GM12878 (cell line): ENCODE data around the gene HP1BP3. TPM values are rescaled to one million over a fixed set of nuclear protein-coding genes. Genes with fewer than 3 reads are reported as not detected.

Source experiments
- ATAC-seq: fragments of 200-7000 bp; cut with Tn5 transposase; 3 replicates; pipeline ENCODE4 v1.9.1; 2020; ENCODE audit warnings: mild to moderate bottlenecking, moderate library complexity
- BruUV-seq: library from RNA; stranded (reverse); fragments of 400-500 nt; replicated peaks from 2 replicates; lab custom pipeline; 2021; lab: Mats Ljungman, UMichigan
- CTCF ChIA-PET: fragments of 300-600 bp; sonication (Branson Sonifier 250); formaldehyde crosslinking; extraction: SDS; loops from one replicate; lab custom pipeline; 2021; ENCODE audit warnings: inconsistent platforms; lab: Yijun Ruan, JAX
- POLR2A ChIA-PET: fragments of 350-600 bp; formaldehyde crosslinking; extraction: SDS; loops from one replicate; lab custom pipeline; 2021; ENCODE audit warnings: inconsistent platforms; lab: Charles Lee
- RAD21 ChIA-PET: fragments of 300-600 bp; sonication (Branson Sonifier 250); formaldehyde crosslinking; loops from one replicate; lab custom pipeline; 2023; ENCODE audit warnings: antibody characterized with exemption; ENCODE audit not compliant: unreplicated experiment; lab: Charles Lee
- SMC1A ChIA-PET: fragments of 300-600 bp; sonication (Branson Sonifier 250); formaldehyde crosslinking; loops from one replicate; lab custom pipeline; 2023; ENCODE audit not compliant: unreplicated experiment, uncharacterized antibody; lab: Charles Lee
- DNase-seq: peaks from one replicate; pipeline ENCODE4 v3.0.0-alpha.2; 2011; ENCODE audit warnings: low read depth, low spot score
- FAIRE-seq: peaks from 3 replicates; lab custom pipeline; 2011; peaks lifted over from hg19 to GRCh38; lab: Jason Lieb, UNC
- H2AFZ ChIP-seq: 2 replicates; pipeline ENCODE4 v1.6.0; 2011; ENCODE audit warnings: low read depth, low read length, control low read depth; ENCODE audit not compliant: control insufficient read depth
- H3K27ac ChIP-seq: 2 replicates; pipeline ENCODE4 v1.5.1; 2011; ENCODE audit warnings: control low read depth; ENCODE audit not compliant: control insufficient read depth, insufficient read depth
- H3K27me3 ChIP-seq, 2 experiments: replicated peaks in 1 of 2; 2 replicates each; pipeline versions ENCODE4 v1.6.0 to v1.6.1; 2011; ENCODE audit warnings: low read length in 1 of 2; ENCODE audit not compliant: control insufficient read depth in 2 of 2, insufficient read depth in 2 of 2
- H3K36me3 ChIP-seq, 2 experiments: 2 replicates each; pipeline ENCODE4 v1.5.1; 2011; ENCODE audit warnings: low read length in 1 of 2; ENCODE audit not compliant: control insufficient read depth in 2 of 2, insufficient read depth in 2 of 2
- H3K4me1 ChIP-seq: 2 replicates; pipeline ENCODE4 v1.6.1; 2011; ENCODE audit warnings: mild to moderate bottlenecking, low read length, moderate library complexity, mixed read lengths; ENCODE audit not compliant: control insufficient read depth, insufficient read depth
- H3K4me2 ChIP-seq: 2 replicates; pipeline ENCODE4 v1.6.0; 2011; ENCODE audit warnings: control low read depth; ENCODE audit not compliant: control insufficient read depth, insufficient read depth
- H3K4me3 ChIP-seq: fragments of 200-600 bp; sonication (generic); 2 replicates; pipeline ENCODE4 v1.5.1; 2016
- H3K79me2 ChIP-seq: 2 replicates; pipeline ENCODE4 v1.6.0; 2011; ENCODE audit warnings: low read length; ENCODE audit not compliant: control insufficient read depth, insufficient read depth
- H3K9ac ChIP-seq: 2 replicates; pipeline ENCODE4 v1.8.0; 2011; ENCODE audit warnings: low read length, control low read depth, mixed read lengths; ENCODE audit not compliant: control insufficient read depth, insufficient read depth
- H3K9me3 ChIP-seq: replicated peaks from 3 replicates; pipeline ENCODE4 v1.5.1; 2011; ENCODE audit warnings: mild to moderate bottlenecking, low read length; ENCODE audit not compliant: control insufficient read depth, insufficient read depth
- H4K20me1 ChIP-seq: 2 replicates; pipeline ENCODE4 v1.6.0; 2011; ENCODE audit not compliant: control insufficient read depth, insufficient read depth
- BHLHE40 ChIP-seq, 2 experiments: fragments of 450-650 bp in 1 of 2; IDR thresholded peaks; 2 replicates each; pipeline ENCODE4 v1.6.1; 2011 to 2017; ENCODE audit warnings: low read depth in 2 of 2, borderline replicate concordance in 1 of 2, improper control_type of control experiment in 1 of 2, low read length in 1 of 2, mild to moderate bottlenecking in 1 of 2
- CHD4 ChIP-seq: fragments of 200-600 bp; sonication (generic); IDR thresholded peaks from 2 replicates; pipeline ENCODE4 v1.6.1; 2016; ENCODE audit warnings: mild to moderate bottlenecking
- GATAD2B ChIP-seq: fragments of 450-650 bp; conservative IDR thresholded peaks from 2 replicates; pipeline ENCODE4 v1.6.1; 2017; ENCODE audit warnings: low read depth, mild to moderate bottlenecking, moderate library complexity
- IKZF1 ChIP-seq: fragments of 450-650 bp; conservative IDR thresholded peaks from 2 replicates; pipeline ENCODE4 v1.6.1; 2017; ENCODE audit warnings: antibody characterized with exemption, mild to moderate bottlenecking
- KDM1A ChIP-seq: fragments of 200-600 bp; sonication (generic); IDR thresholded peaks from 2 replicates; pipeline ENCODE4 v1.6.1; 2016; ENCODE audit warnings: borderline replicate concordance
- MTA2 ChIP-seq: fragments of 450-650 bp; IDR thresholded peaks from 2 replicates; pipeline ENCODE4 v1.6.1; 2016; ENCODE audit warnings: low read depth, mild to moderate bottlenecking, moderate library complexity
- NFIC ChIP-seq: IDR thresholded peaks from 2 replicates; pipeline ENCODE4 v1.6.1; 2012; ENCODE audit warnings: low read depth, mild to moderate bottlenecking, inconsistent platforms, low read length, moderate library complexity
- NRF1 ChIP-seq: conservative IDR thresholded peaks from 2 replicates; pipeline ENCODE4 v1.6.1; 2011; ENCODE audit warnings: mild to moderate bottlenecking, low read depth, low read length, improper control_type of control experiment
- POLR2A ChIP-seq: IDR thresholded peaks from 2 replicates; pipeline ENCODE4 v1.6.1; 2011; ENCODE audit warnings: low read depth, mild to moderate bottlenecking, low read length
- RB1 ChIP-seq: fragments of 450-650 bp; formaldehyde crosslinking; IDR thresholded peaks from 2 replicates; pipeline ENCODE4 v1.6.1; 2017; ENCODE audit warnings: mild to moderate bottlenecking, borderline replicate concordance
- RELA ChIP-seq: fragments of 450-650 bp; IDR thresholded peaks from 2 replicates; pipeline ENCODE4 v1.8.0; 2014; ENCODE audit warnings: borderline replicate concordance; ENCODE audit not compliant: partially characterized antibody
- SPI1 ChIP-seq: IDR thresholded peaks from 2 replicates; pipeline ENCODE4 v1.6.1; 2011; ENCODE audit warnings: low read depth, mild to moderate bottlenecking, low read length, moderate library complexity, borderline replicate concordance; ENCODE audit not compliant: insufficient read depth
- SREBF2 ChIP-seq: IDR thresholded peaks from 2 replicates; pipeline ENCODE4 v1.6.1; 2012; ENCODE audit warnings: mild to moderate bottlenecking, low read length
- SUPT20H ChIP-seq: IDR thresholded peaks from 2 replicates; pipeline ENCODE4 v1.6.1; 2011; ENCODE audit warnings: low read depth, mild to moderate bottlenecking, low read length, moderate library complexity, borderline replicate concordance; ENCODE audit not compliant: control insufficient read depth
- ZNF274 ChIP-seq: IDR thresholded peaks from one replicate; pipeline ENCODE4 v1.8.0; 2011; ENCODE audit not compliant: insufficient read length, insufficient read depth
- WGBS: methylation state at CpG from one replicate; pipeline ENCODE4 v1.1.6; 2016; ENCODE audit warnings: low lambda C conversion rate; ENCODE audit not compliant: insufficient replicate concordance, insufficient coverage; ENCODE audit errors: missing lambda C conversion rate; 5-methylcytosine and 5-hydroxymethylcytosine counted together
- in situ Hi-C: fragments of 300-500 bp; cut with MboI; formaldehyde crosslinking; loops from 9 replicates; pipeline ENCODE4 v1.14.3; 2018; ENCODE audit warnings: mixed read lengths
- intact Hi-C: fragments of 100-400 bp; cut with micrococcal nuclease; formaldehyde crosslinking; loops from one replicate; pipeline ENCODE4 v1.14.2; 2022; ENCODE audit not compliant: unreplicated experiment
- polyA plus RNA-seq, 11 experiments: library from polyadenylated mRNA; depleted of rRNA in 4 of 11; unstranded in 6 of 11; stranded (reverse) in 5 of 11; fragments of >200 nt; fragmentation: Nextera tagmentation in 4 of 11; fragmentation: Illumina TruSeq in 1 of 11; extraction: Ambion mirVana in 4 of 11; extraction: Trizol in 1 of 11; gene quantifications; 1 replicate in 1 of 11; 2 replicates in 10 of 11; pipeline versions ENCODE4 v1.2.1 to v1.2.3, GENCODE V29; 2011 to 2016; ENCODE audit warnings: inconsistent platforms in 2 of 11, missing spikeins in 2 of 11, low read depth in 1 of 11
- total RNA-seq, 4 experiments: library from RNA; depleted of rRNA in 3 of 4; stranded (reverse); fragments of >200 nt in 3 of 4; fragmentation: Illumina TruSeq in 1 of 4; extraction: Trizol in 1 of 4; gene quantifications; 2 replicates each; pipeline versions ENCODE4 v1.2.1 to v1.2.3, GENCODE V29; 2013 to 2021
- TF ChIP-seq, protein P1 (sequence below): fragments of 150-350 bp; IDR thresholded peaks from 2 replicates; pipeline ENCODE4 v1.6.1; 2016; ENCODE audit warnings: low read depth, low read length
- TF ChIP-seq, protein P2 (sequence below): fragments of 450-650 bp; IDR thresholded peaks from 2 replicates; pipeline ENCODE4 v1.6.1; 2016; ENCODE audit warnings: mild to moderate bottlenecking
- TF ChIP-seq, protein P3 (sequence below): IDR thresholded peaks from 2 replicates; pipeline ENCODE4 v1.6.1; 2011; ENCODE audit warnings: low read depth, mild to moderate bottlenecking, low read length, moderate library complexity, borderline replicate concordance; ENCODE audit errors: extremely low read depth
- TF ChIP-seq, protein P4 (sequence below): fragments of 450-650 bp; IDR thresholded peaks from 2 replicates; pipeline ENCODE4 v1.6.1; 2018; ENCODE audit warnings: mild to moderate bottlenecking, low read depth, moderate library complexity; ENCODE audit not compliant: partially characterized antibody

The HP1BP3 gene
- total and polyA plus RNA-seq, 10 of the 15 experiments (the other 5 are each of a cell fraction or from before 2014, with no cell fraction given) = 32.6 to 188 (median 133) TPM

DNA sequence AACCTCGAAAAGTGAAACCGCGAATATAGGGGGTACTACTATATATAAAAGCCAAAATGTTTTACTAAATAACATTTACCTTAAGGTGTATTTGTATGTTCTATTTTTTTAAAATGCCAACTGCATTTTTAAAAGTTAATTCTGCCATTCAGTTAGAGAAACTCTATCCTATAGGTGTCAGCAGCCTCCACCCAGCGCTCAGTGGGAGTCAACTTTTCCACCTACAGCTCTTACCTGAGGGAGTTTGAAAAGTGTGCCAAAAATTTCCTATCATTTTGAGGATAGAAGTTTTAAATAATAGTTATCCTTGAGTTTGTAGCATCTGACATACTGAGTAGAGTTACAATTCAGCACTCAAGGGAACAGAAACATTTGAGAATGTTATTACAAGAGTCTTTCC, 6.1 kb upstream of the HP1BP3 start:
- Histone ChIP-seq H3K27me3 (no peaks in the 10 kb centered on the region), H3K4me2 (no peak overlapping the region), H3K4me3 (no peak overlapping the region), H4K20me1 (no peaks in the 10 kb centered on the region), H3K27ac (no peak overlapping the region), H3K4me1 (peaks cover 2% of the 10 kb centered on the region; the same call in 1 of the 2 replicates), H3K36me3 (no peaks in the 10 kb centered on the region), H2AFZ (no peak overlapping the region), H3K9ac (no peak overlapping the region), H3K79me2 (no peaks in the 10 kb centered on the region), H3K9me3 (no peaks in the 10 kb centered on the region)
- no TSS peak for BruUV-seq
- no peak for DNase-seq
- no peak for FAIRE-seq
- in situ Hi-C loops (no loop called here), intact Hi-C loops (no loop called here)
- RAD21 ChIA-PET = no interaction called here
- SMC1A ChIA-PET = interaction anchor here (1.0 kb wide), 1 partner anchor 24 kb away, joined by 3 read pairs; no protein-coding TSS in a partner anchor
- CTCF ChIA-PET = no interaction called here
- POLR2A ChIA-PET = no interaction called here
- WGBS = 98% methylated on average over 4 of the region's 4 CpGs
- ATAC-seq = no peak
- no peak for TF ChIP-seq SREBF2
- TF ChIP-seq, protein P1, sequence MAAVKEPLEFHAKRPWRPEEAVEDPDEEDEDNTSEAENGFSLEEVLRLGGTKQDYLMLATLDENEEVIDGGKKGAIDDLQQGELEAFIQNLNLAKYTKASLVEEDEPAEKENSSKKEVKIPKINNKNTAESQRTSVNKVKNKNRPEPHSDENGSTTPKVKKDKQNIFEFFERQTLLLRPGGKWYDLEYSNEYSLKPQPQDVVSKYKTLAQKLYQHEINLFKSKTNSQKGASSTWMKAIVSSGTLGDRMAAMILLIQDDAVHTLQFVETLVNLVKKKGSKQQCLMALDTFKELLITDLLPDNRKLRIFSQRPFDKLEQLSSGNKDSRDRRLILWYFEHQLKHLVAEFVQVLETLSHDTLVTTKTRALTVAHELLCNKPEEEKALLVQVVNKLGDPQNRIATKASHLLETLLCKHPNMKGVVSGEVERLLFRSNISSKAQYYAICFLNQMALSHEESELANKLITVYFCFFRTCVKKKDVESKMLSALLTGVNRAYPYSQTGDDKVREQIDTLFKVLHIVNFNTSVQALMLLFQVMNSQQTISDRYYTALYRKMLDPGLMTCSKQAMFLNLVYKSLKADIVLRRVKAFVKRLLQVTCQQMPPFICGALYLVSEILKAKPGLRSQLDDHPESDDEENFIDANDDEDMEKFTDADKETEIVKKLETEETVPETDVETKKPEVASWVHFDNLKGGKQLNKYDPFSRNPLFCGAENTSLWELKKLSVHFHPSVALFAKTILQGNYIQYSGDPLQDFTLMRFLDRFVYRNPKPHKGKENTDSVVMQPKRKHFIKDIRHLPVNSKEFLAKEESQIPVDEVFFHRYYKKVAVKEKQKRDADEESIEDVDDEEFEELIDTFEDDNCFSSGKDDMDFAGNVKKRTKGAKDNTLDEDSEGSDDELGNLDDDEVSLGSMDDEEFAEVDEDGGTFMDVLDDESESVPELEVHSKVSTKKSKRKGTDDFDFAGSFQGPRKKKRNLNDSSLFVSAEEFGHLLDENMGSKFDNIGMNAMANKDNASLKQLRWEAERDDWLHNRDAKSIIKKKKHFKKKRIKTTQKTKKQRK = no peak
- TF ChIP-seq MTA2 = no peak
- no peak for TF ChIP-seq IKZF1
- TF ChIP-seq ZNF274 = no peak
- TF ChIP-seq, protein P2, sequence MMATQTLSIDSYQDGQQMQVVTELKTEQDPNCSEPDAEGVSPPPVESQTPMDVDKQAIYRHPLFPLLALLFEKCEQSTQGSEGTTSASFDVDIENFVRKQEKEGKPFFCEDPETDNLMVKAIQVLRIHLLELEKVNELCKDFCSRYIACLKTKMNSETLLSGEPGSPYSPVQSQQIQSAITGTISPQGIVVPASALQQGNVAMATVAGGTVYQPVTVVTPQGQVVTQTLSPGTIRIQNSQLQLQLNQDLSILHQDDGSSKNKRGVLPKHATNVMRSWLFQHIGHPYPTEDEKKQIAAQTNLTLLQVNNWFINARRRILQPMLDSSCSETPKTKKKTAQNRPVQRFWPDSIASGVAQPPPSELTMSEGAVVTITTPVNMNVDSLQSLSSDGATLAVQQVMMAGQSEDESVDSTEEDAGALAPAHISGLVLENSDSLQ = no peak
- no peak for TF ChIP-seq POLR2A
- no peak for TF ChIP-seq NFIC
- TF ChIP-seq RB1 = no peak
- no peak for TF ChIP-seq RELA
- TF ChIP-seq KDM1A = no peak
- TF ChIP-seq, protein P3, sequence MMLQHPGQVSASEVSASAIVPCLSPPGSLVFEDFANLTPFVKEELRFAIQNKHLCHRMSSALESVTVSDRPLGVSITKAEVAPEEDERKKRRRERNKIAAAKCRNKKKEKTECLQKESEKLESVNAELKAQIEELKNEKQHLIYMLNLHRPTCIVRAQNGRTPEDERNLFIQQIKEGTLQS = no peak
- TF ChIP-seq GATAD2B = no peak
- TF ChIP-seq SPI1 = no peak
- TF ChIP-seq BHLHE40 (IDR thresholded peaks at IDR 0.05; ENCODE audit: borderline replicate concordance in 1 of 2, low read depth in 2 of 2, low read length in 1 of 2) = no peak
- TF ChIP-seq CHD4 = no peak
- TF ChIP-seq NRF1 = no peak
- no peak for TF ChIP-seq SUPT20H
- TF ChIP-seq, protein P4, sequence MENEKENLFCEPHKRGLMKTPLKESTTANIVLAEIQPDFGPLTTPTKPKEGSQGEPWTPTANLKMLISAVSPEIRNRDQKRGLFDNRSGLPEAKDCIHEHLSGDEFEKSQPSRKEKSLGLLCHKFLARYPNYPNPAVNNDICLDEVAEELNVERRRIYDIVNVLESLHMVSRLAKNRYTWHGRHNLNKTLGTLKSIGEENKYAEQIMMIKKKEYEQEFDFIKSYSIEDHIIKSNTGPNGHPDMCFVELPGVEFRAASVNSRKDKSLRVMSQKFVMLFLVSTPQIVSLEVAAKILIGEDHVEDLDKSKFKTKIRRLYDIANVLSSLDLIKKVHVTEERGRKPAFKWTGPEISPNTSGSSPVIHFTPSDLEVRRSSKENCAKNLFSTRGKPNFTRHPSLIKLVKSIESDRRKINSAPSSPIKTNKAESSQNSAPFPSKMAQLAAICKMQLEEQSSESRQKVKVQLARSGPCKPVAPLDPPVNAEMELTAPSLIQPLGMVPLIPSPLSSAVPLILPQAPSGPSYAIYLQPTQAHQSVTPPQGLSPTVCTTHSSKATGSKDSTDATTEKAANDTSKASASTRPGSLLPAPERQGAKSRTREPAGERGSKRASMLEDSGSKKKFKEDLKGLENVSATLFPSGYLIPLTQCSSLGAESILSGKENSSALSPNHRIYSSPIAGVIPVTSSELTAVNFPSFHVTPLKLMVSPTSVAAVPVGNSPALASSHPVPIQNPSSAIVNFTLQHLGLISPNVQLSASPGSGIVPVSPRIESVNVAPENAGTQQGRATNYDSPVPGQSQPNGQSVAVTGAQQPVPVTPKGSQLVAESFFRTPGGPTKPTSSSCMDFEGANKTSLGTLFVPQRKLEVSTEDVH = no peak
